Neural cell (in vitro differentiated cells): ENCODE measurements around the gene BRD3.

Experiments used
- EP300 ChIP-seq: fragments of 450-650 bp; conservative IDR thresholded peaks from 2 replicates; pipeline ENCODE4 v1.6.1; 2014; ENCODE audit warnings: antibody characterized with exemption, mild to moderate bottlenecking, moderate library complexity; ENCODE audit not compliant: poor library complexity, severe bottlenecking
- EZH2 ChIP-seq: fragments of 200-600, 300-800 bp; shearing (Covaris generic), sonication (generic); IDR thresholded peaks from 2 replicates; pipeline ENCODE4 v1.6.1; 2014; ENCODE audit warnings: antibody characterized with exemption, low read length, borderline replicate concordance, mild to moderate bottlenecking; ENCODE audit not compliant: insufficient read depth, poor library complexity, severe bottlenecking
- MXI1 ChIP-seq: fragments of 450-650 bp; conservative IDR thresholded peaks from 2 replicates; pipeline ENCODE4 v1.6.1; 2014; ENCODE audit warnings: antibody characterized with exemption, mild to moderate bottlenecking; ENCODE audit not compliant: poor library complexity, severe bottlenecking
- POLR2AphosphoS5 ChIP-seq: IDR thresholded peaks from 2 replicates; pipeline ENCODE4 v1.6.1; 2012
- RAD21 ChIP-seq: fragments of 450-650 bp; conservative IDR thresholded peaks from 2 replicates; pipeline ENCODE4 v1.6.1; 2014; ENCODE audit warnings: antibody characterized with exemption, mild to moderate bottlenecking, moderate library complexity
- SMC3 ChIP-seq: fragments of 450-650 bp; conservative IDR thresholded peaks from 2 replicates; pipeline ENCODE4 v1.6.1; 2014; ENCODE audit warnings: antibody characterized with exemption, mild to moderate bottlenecking, moderate library complexity; ENCODE audit not compliant: poor library complexity
- TAF1 ChIP-seq: IDR thresholded peaks from 2 replicates; pipeline ENCODE4 v1.6.1; 2012; ENCODE audit warnings: low read depth
- TF ChIP-seq, protein P1 (sequence below): IDR thresholded peaks from 2 replicates; pipeline ENCODE4 v1.6.1; 2012; ENCODE audit warnings: borderline replicate concordance
- TF ChIP-seq, protein P2 (sequence below): fragments of 450-650 bp; IDR thresholded peaks from 2 replicates; pipeline ENCODE4 v1.5.1; 2014; ENCODE audit warnings: antibody characterized with exemption, mild to moderate bottlenecking, moderate library complexity; ENCODE audit not compliant: poor library complexity, severe bottlenecking

DNA sequence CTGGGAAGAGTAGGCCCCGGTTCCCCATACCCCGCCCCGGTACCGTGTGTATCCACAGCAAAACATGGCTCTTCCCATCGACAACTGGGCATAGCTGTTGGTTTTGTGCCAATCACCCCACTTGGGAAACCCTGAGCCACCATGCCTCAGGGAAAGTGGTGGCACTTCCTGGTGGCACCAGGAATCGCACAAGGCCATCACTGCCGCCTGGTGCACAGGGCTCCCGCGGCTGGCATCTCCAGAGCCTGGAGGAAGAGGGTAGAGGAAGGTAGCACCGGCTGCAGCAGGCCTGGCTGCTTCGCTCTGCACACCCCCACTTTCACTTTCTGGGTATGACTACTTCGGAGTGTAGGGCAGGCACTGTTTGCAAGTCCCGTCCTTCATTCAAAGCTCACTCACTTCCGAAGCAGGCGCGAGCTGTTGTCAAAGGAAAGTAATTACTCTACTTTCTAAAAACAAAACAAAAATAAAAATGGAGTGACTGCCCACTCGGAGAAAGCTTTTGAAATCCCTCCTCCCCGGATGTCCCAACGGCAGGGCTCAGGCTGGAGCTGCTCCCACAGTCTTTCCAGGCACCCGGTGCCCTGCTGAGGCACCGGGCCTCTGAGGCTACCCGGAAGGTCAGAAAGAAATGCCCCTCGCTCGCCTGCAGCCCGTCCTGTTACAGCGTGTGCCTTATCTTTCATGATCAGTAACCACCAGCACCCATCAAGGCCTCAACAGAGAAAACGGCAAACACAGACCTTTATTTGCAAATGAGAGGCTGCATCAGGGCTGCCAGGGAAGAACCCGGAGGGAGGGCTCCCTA, 2.0 kb downstream of the BRD3 start:
- TF ChIP-seq, protein P1, sequence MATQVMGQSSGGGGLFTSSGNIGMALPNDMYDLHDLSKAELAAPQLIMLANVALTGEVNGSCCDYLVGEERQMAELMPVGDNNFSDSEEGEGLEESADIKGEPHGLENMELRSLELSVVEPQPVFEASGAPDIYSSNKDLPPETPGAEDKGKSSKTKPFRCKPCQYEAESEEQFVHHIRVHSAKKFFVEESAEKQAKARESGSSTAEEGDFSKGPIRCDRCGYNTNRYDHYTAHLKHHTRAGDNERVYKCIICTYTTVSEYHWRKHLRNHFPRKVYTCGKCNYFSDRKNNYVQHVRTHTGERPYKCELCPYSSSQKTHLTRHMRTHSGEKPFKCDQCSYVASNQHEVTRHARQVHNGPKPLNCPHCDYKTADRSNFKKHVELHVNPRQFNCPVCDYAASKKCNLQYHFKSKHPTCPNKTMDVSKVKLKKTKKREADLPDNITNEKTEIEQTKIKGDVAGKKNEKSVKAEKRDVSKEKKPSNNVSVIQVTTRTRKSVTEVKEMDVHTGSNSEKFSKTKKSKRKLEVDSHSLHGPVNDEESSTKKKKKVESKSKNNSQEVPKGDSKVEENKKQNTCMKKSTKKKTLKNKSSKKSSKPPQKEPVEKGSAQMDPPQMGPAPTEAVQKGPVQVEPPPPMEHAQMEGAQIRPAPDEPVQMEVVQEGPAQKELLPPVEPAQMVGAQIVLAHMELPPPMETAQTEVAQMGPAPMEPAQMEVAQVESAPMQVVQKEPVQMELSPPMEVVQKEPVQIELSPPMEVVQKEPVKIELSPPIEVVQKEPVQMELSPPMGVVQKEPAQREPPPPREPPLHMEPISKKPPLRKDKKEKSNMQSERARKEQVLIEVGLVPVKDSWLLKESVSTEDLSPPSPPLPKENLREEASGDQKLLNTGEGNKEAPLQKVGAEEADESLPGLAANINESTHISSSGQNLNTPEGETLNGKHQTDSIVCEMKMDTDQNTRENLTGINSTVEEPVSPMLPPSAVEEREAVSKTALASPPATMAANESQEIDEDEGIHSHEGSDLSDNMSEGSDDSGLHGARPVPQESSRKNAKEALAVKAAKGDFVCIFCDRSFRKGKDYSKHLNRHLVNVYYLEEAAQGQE, result no peak
- TF ChIP-seq POLR2AphosphoS5, result no peak
- TF ChIP-seq EZH2, result no peak
- TF ChIP-seq, protein P2, sequence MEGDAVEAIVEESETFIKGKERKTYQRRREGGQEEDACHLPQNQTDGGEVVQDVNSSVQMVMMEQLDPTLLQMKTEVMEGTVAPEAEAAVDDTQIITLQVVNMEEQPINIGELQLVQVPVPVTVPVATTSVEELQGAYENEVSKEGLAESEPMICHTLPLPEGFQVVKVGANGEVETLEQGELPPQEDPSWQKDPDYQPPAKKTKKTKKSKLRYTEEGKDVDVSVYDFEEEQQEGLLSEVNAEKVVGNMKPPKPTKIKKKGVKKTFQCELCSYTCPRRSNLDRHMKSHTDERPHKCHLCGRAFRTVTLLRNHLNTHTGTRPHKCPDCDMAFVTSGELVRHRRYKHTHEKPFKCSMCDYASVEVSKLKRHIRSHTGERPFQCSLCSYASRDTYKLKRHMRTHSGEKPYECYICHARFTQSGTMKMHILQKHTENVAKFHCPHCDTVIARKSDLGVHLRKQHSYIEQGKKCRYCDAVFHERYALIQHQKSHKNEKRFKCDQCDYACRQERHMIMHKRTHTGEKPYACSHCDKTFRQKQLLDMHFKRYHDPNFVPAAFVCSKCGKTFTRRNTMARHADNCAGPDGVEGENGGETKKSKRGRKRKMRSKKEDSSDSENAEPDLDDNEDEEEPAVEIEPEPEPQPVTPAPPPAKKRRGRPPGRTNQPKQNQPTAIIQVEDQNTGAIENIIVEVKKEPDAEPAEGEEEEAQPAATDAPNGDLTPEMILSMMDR, result no peak
- no peak for TF ChIP-seq EP300
- no peak for TF ChIP-seq TAF1
- no peak for TF ChIP-seq RAD21
- no peak for TF ChIP-seq SMC3
- no peak for TF ChIP-seq MXI1
